Mesodermal cell (in vitro differentiated cells): ENCODE data around the gene HCN4.

ENCODE experiments used
- H3K27ac ChIP-seq: 2 replicates; pipeline ENCODE4 v1.7.0; 2013; ENCODE audit warnings: mild to moderate bottlenecking, low read depth, low read length, moderate library complexity; ENCODE audit not compliant: severe bottlenecking
- H3K36me3 ChIP-seq: 2 replicates; pipeline ENCODE4 v1.7.1; 2013; ENCODE audit warnings: mild to moderate bottlenecking, low read length, moderate library complexity; ENCODE audit not compliant: control insufficient read depth, insufficient read depth
- H3K4me1 ChIP-seq: one replicate; pipeline ENCODE4 v1.7.1; 2013; ENCODE audit warnings: mild to moderate bottlenecking, low read length; ENCODE audit not compliant: insufficient read depth, control insufficient read depth, poor library complexity, severe bottlenecking
- H3K4me3 ChIP-seq: 2 replicates; pipeline ENCODE4 v1.7.0; 2013; ENCODE audit warnings: low read length, control low read depth, mild to moderate bottlenecking; ENCODE audit not compliant: insufficient read depth, poor library complexity, severe bottlenecking; ENCODE audit errors: extremely low read depth
- H3K9me3 ChIP-seq: 2 replicates; pipeline ENCODE4 v1.7.1; 2013; ENCODE audit warnings: mild to moderate bottlenecking, low read length, moderate library complexity; ENCODE audit not compliant: control insufficient read depth
- WGBS, 2 experiments: methylation state at CpG; one replicate each; pipeline ENCODE4 v1.1.5; 2013; ENCODE audit warnings: missing lambda C conversion rate in 2 of 2; ENCODE audit not compliant: insufficient coverage in 2 of 2; 5-methylcytosine and 5-hydroxymethylcytosine counted together

HCN4 gene

DNA sequence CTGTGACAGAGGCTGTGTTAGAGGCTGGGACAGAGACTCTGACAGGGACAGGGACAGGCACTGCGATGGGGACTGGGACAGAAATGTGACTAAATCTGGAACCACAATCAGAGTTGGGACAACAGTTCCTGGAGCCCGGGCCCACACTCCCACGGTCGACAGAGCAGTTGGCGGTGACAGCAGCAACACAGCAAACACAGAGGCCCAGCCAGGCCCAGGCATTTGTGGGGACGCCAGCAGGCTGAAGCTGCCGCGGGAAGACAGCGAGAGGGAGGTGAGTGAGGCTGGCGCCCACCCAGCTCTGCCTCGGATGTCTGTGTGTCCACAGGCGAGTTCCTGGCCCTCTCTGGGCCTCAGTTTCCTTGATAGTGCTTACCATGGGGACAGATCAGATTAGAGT lies 9.3 kb upstream of the HCN4 start:
- WGBS, 2 experiments: 86 to 89% methylated on average over 12 of the region's 12 CpGs
- H3K9me3 ChIP-seq: peaks cover 20% of the 10 kb centered on the region
- H3K36me3 ChIP-seq: no peaks in the 10 kb centered on the region
- H3K4me3 ChIP-seq: no peak overlapping the region
- H3K27ac ChIP-seq: no peak overlapping the region
- H3K4me1 ChIP-seq: peaks cover 13% of the 10 kb centered on the region

DNA sequence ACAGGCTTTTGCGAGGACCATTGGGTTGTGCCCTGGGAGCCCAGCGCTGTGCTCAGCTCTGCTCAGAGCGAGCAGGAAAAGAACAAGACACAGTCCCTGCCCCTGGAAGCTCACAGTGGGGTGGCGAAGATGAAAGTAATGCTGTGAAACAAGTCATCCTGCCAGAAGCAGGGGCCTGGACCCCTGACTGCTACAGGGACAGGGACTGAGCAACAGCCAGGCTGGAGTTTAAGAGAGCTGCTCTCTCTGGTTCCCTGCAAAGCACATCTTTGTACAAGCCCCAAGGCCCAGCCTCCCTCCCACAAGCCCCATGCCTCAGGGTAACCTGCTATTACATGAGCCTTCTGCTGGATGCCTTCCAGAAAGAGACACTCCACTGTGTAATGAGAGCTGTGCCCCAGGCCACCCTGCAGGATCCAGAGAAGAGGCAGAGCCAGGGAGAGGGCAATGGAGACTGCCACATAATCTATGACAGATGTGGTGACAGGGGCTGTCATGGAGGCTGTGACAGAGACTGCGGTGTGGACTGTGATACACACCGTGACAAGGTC lies 7.1 kb upstream of the HCN4 start:
- 72 to 85% methylated on average over 6 of the region's 6 CpGs for WGBS, 2 experiments
- no peak overlapping the region for H3K4me3 ChIP-seq
- no peaks in the 10 kb centered on the region for H3K36me3 ChIP-seq
- H3K4me1 ChIP-seq: peaks cover 17% of the 10 kb centered on the region
- no peak overlapping the region for H3K27ac ChIP-seq
- H3K9me3 ChIP-seq: peaks cover 7% of the 10 kb centered on the region

DNA sequence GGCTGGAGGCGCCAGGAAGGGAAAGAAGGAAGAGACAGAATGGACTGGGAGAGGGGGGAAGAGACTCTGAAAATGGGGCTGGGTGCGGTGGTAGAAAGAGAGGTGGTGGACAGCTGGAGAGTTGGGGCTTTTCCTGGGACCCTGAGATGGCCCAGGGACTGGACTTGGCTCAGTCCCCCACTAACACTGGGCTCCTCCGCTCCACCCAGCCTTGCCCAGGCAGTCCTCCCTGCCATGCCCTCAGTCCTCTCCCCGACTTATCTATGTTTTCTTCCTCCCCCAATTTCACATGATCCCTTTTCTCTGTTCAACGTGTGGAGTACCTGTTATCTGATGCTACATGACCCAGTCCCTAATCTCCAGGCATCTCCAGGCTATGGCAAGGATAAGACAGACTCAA lies 6.3 kb upstream of the HCN4 start:
- no peak overlapping the region for H3K4me3 ChIP-seq
- no peaks in the 10 kb centered on the region for H3K36me3 ChIP-seq
- no peak overlapping the region for H3K27ac ChIP-seq
- 78 to 86% methylated on average over 4 to 5 of the region's 5 CpGs for WGBS, 2 experiments
- no peaks in the 10 kb centered on the region for H3K9me3 ChIP-seq
- H3K4me1 ChIP-seq: peaks cover 20% of the 10 kb centered on the region

DNA sequence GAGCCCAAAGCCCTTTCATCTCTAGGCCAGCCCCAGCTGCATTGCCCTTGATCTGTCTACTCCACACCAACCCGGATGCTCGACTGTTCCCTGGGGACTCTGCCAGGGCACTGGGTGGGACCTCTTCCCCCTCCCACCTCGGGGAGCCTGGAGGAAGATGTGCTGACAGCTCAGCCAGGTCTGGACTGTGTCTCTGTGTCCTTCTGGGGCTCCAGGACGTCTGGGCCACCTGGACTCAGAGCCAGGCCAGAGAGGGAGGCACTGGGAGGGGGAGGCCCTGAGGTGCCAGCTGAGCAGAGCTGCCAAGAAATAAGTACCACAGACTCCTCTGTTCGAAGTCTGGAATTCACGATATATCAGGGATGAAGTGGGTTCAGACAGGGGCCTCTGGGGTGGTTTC lies 5.8 kb upstream of the HCN4 start:
- Histone ChIP-seq H3K9me3 (no peaks in the 10 kb centered on the region), H3K27ac (no peak overlapping the region), H3K4me1 (peaks cover 24% of the 10 kb centered on the region), H3K36me3 (no peaks in the 10 kb centered on the region), H3K4me3 (no peak overlapping the region)
- WGBS, 2 experiments: 77 to 83% methylated on average over 5 to 6 of the region's 6 CpGs

DNA sequence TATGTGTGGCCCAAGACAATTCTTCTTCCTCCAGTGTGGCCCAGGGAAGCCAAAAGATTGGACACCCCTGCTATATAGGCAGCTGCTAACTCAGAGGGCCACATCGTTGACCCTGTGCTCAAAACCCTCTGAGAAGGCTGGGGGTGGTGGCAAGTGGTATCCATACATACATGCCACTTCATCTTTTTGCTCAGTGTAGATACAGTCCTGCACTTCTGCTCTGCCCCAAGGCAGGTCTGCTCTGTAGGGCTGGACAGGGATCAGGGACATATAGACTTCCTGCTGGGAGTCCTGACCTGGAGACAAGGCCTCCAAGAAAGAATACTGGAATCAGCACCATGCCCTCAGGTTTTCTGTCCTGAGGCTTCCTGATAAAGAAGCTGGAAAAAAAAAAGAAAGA lies 4.5 kb upstream of the HCN4 start:
- H3K4me1 ChIP-seq: peaks cover 24% of the 10 kb centered on the region
- H3K27ac ChIP-seq: no peak overlapping the region
- WGBS, 2 experiments: 60 to 83% methylated on average over 1 of the region's 1 CpG
- no peak overlapping the region for H3K4me3 ChIP-seq
- no peaks in the 10 kb centered on the region for H3K36me3 ChIP-seq
- no peaks in the 10 kb centered on the region for H3K9me3 ChIP-seq

DNA sequence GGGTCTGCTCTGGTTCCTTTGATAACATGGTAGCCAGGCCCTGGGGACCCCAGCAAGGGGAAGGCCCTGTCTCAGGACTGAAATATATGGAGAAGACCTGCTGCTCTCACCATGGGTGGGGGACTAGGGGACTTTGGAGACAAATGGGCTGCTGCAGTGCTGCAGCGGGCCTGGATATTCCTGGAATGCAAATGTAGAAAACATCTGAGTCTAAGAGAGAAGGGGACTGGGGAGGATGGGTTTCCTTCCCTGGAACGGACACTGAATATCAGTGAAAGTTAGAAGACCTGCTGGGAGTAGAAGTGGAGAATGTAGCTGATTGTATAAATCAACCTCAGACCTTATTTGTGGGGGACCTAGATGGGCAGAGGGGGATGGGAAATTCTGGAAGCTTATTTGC lies 3.1 kb upstream of the HCN4 start:
- Histone ChIP-seq H3K4me3 (no peak overlapping the region), H3K36me3 (no peaks in the 10 kb centered on the region), H3K27ac (no peak overlapping the region), H3K4me1 (peaks cover 29% of the 10 kb centered on the region), H3K9me3 (no peaks in the 10 kb centered on the region)
- WGBS, 2 experiments: 30 to 39% methylated on average over 2 of the region's 2 CpGs

DNA sequence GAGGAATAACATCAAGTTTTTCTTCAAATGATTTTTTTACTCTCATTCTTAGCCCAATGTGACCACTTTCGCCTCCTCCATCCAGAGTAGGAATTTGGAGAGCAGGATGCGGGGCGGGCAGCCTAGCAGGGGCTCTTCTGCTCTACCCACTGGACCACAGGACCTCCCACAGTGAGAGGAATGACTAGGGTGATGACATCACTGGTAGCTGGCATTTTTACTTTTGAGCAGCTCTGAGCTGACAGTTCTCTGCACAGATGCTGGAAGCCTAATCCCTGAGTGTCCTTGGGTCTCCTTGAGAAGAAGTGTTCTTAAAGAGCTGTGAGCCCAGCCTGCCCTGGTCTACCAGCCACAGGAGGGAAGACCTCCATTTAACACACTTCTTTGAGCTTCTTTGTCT lies 1.4 kb upstream of the HCN4 start:
- H3K36me3 ChIP-seq: no peaks in the 10 kb centered on the region
- H3K4me3 ChIP-seq: no peak overlapping the region
- H3K27ac ChIP-seq: no peak overlapping the region
- 0 to 25% methylated on average over 1 to 2 of the region's 3 CpGs for WGBS, 2 experiments
- H3K9me3 ChIP-seq: no peaks in the 10 kb centered on the region
- H3K4me1 ChIP-seq: peaks cover 28% of the 10 kb centered on the region

DNA sequence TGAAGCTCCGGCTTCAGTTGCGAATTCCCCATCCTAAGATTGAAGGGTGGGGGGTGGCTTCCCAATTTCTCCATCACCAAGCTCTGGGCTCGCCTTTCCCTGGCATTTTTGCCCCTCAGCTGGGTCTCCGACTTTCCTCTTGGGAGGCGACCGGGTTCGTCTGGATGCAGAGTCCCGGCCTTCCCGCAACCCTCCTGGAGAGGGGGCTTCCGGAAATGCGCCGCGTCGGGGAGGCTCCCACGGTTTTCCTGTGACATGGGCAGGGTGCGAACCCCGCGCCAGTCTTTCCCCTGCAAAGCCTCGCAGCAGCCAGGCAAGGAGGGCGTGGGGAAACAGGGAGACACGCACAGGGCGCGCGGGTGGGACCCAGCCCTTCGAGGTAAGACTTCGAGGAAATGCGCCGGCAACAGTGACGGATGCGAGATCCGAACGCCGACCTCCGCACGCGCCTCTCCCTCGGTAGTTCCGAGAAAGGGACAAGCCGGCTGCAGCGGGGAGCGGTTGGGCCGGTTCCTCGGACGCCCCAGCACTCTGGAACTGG lies 466 bp upstream of the HCN4 start:
- Histone ChIP-seq H3K9me3 (no peaks in the 10 kb centered on the region), H3K27ac (no peak overlapping the region), H3K4me1 (peaks cover 20% of the 10 kb centered on the region), H3K36me3 (no peaks in the 10 kb centered on the region), H3K4me3 (peak overlapping the region; percentile 52)
- 6 to 7% methylated on average over 24 to 41 of the region's 44 CpGs for WGBS, 2 experiments

DNA sequence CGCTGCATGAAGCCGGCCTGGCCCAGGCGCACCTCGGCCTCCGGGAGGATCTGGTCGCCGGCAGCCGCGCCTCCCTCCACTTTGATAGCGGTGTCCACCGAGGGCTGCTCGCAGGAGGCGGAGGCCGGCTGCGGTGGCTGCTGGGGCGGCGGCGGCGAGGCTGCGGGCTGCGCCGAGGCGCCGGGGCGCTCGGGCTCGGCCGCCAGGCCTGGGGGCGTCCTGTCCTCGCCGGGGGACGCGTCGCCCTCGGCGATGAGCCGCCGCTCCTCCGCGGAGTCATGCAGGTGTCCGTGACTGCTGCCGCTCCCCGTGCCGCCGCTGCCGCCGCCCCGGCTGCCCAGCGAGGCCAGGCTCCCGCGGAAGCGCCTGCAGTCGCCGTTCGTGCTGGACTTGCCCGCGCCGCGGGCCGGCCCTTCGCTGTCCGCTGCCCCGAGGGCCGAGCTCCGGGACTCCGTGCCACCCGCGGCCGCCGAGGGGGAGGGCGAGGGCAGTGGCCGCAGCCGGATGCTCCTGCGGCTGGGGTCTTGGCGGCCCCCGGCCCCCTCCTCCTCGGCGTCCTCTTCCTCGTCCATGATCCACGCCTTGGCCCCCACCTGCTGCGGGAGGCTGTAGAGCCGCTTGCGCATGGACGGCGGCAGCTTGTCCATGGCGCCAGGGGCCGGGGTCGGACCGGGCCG lies 996 bp downstream of the HCN4 start:
- no peak overlapping the region for H3K27ac ChIP-seq
- H3K36me3 ChIP-seq: no peaks in the 10 kb centered on the region
- H3K4me1 ChIP-seq: peaks cover 27% of the 10 kb centered on the region
- H3K9me3 ChIP-seq: no peaks in the 10 kb centered on the region
- 0% methylated on average over 71 to 88 of the region's 90 CpGs for WGBS, 2 experiments
- H3K4me3 ChIP-seq: peak overlapping the region; percentile 52

DNA sequence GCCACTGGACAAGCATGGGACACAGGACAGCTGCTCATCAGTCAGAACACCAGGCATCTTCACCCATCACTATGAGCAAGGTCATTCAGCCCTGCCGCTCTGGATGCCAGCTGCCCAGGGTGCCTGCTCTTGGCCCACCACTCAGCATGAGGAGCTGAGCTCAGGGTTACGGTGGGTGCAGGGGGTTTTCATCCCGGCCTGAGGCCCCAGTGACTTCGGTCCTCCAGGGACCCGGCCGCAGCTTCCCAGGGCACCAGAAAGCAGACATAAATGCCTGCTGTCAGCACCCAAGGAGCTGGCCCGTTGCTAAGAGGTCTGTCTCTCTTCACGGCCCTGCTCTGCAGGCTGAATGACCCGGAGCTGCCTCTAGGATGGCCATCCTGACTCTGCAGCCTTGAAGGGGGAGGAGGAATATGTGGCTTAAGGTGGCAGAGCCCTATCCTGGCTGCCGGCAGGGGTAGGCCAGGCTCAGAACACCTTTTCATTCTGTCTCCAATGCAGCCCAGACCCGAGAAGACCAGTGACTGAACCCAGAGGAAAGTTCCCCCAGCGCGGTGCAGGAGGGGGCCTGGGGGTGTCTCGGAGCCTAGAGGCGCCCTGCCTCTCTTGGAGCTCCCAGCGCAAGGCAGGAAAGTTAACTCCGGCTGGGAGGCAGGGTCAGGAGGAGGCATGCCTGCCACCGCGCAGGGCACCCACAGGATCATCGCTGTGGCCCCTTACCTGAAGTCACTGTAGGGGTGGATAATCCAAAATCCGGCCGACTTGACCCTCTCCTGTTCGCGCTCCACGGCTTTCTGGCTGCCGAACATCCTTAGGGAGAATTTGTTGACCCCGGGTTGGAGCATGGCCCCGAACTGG lies 1.8 kb downstream of the HCN4 start:
- H3K36me3 ChIP-seq: no peaks in the 10 kb centered on the region
- H3K27ac ChIP-seq: no peak overlapping the region
- H3K4me1 ChIP-seq: peaks cover 32% of the 10 kb centered on the region
- peak overlapping the region; percentile 52 for H3K4me3 ChIP-seq
- H3K9me3 ChIP-seq: no peaks in the 10 kb centered on the region
- WGBS, 2 experiments: 20% methylated on average over 27 of the region's 28 CpGs
